GM21528 (cell line): ENCODE results near the gene ZKSCAN3.
"Not testable (repeated sequence)": the region's sequence is repeated elsewhere in the genome, so short reads cannot be mapped to it uniquely, and the experiment has no call there.

ENCODE experiments used
- ATAC-seq: cut with Tn5 transposase; IDR thresholded peaks from one replicate; pipeline ENCODE4 v1.9.1; 2021; ENCODE audit warnings: mild to moderate bottlenecking, moderate library complexity; ENCODE audit not compliant: unreplicated experiment, low FRiP score

ZKSCAN3 gene

GRCh38 chr6:28371280-28371679 lies 21.5 kb downstream of the ZKSCAN3 start:
- no peak for ATAC-seq

DNA sequence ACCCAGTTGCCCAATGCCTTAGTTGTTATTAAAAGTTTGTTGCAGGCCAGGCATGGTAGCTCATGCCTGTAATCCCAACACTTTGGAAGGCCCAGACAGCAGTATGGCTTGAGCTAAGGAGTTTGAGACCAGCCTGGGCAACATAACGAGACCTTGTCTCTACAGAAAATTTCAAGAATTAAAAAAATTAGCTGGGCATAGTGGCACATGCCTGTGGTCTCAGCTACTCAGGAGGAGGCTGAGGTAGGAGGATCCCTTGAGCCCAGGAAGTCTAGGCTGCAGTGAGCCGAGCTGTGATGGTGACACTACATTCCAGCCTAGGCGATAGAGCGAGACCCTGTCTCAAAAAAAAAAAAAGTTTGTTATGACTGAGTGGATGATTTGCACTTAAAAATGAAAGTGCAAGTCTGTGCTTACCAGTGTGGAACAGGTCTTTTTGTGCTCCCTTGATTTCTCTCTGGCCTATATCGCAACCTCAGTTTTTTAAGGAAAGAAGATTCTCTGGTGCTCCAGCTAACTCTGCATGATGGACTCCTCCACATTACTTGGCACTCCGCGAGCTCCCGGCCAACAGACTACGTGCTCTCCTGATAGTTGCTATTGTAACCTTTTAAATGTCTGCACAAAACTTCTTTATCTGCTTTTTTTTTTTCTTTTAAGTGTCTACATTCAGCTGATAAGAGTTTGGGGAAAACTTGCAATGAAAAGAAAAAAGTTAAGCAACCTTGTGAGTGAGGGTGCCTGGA lies 22.1 kb downstream of the ZKSCAN3 start:
- peak; percentile 63 for ATAC-seq

DNA sequence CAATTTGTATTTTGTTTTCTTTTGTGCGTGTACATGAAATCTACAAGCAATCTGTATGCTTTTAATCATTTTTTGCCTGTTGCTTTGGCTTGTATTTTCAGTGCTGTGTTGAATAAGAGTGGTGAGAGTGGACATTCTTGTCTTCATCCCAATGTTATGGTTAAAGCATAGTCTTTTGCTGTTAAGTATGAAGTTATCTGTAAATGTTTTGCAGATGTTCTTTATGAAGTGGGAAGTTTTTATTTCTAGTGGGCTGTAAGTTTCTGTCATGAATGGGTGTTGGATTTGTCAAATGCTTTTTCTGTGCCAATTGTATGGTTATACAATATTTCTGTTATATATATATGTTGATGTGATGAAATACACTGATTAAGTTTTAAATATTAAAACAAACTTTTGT lies 24.2 kb downstream of the ZKSCAN3 start:
- ATAC-seq: no peak

- no peak for ATAC-seq
Observed at GRCh38 chr6:28377879-28378278, 28.1 kb downstream of the ZKSCAN3 start.

GRCh38 chr6:28378644-28379043 lies 28.9 kb downstream of the ZKSCAN3 start:
- no peak for ATAC-seq

- ATAC-seq: no peak
Observed at GRCh38 chr6:28380381-28380780, 30.6 kb downstream of the ZKSCAN3 start.

GRCh38 chr6:28383235-28384142 lies 33.7 kb downstream of the ZKSCAN3 start:
- peak; percentile 93 for ATAC-seq

DNA sequence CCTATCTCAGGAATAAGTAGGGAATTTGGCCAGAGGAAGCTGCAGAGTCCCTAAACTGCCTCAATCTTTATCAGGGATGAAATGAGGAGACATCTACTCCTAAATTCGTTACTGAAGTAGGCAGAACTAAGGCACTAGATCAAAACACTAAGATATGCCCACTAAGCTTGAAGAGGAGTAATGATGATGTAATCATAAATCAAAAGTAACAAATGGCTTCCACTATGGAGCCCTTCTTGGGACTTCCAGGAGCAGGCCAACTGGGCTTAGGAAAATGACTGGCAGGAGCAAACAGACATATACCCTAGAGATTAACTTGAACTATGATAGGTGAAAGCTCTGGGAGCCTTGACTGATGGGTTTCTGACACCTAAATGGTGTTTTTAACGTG lies 34.4 kb downstream of the ZKSCAN3 start:
- no peak for ATAC-seq

- ATAC-seq: no peak
Observed at GRCh38 chr6:28390688-28391087, 40.9 kb downstream of the ZKSCAN3 start.

DNA sequence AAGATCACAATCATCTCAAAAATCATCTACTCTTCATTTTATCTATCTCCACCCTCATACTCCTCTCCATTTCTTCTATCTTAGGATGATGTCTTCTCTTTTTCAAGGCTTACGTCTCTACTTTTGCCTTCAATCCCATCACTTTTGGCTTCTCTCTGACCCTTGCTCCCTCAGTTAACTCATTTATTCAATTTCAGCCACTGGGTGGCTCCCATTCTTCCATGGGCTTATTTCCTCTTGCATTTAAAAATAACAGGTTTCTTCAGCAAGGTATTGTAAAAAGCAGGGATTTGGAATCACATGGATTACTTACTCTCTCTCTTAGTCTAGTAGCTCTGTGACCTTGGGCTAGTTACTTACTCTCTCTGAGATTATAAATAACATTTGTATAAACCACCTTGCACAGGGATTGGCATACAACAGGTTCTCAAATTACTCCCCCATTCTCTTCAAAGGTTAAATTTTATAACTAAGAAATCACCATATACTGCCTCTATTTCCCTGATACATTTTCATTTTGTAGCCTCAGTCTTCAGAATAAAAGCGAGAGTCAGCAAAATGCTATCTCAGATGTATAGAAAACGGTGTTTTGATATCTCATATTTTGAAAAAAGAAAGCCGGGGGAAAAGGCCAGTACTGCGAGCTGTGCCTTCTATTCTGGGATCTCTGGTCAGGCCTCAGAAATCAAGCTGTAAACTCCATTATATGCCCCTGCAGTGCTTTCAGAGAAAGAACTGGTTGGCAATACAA lies 44.3 kb downstream of the ZKSCAN3 start:
- ATAC-seq: no peak

DNA sequence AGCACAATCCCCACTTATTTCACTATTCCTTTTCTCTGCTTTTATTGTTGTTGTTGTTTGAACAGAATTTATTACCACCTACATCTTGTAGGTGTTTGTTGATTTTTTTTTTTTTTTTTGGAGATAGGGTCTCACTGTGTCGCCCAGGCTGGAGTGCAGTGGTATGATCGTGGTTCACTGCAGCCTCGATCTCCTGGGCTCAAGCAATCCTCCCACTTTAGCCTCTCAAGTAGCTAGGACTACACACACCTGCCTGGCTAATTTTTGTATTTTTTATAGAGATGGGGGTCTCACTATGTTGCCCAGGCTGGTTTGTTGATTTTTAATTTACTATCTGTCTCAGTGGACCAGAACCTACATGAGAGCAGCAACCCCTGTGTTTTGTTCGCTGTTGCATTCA lies 46.2 kb downstream of the ZKSCAN3 start:
- no peak for ATAC-seq

GRCh38 chr6:28399350-28400121 lies 49.8 kb downstream of the ZKSCAN3 start, which contains the start of gene ZSCAN12:
TSS of gene ZSCAN12 (minus strand) at chr6:28399747. CDS start at chr6:28398405, 1,342 bp downstream.
- peak; percentile 88 for ATAC-seq

GRCh38 chr6:28400122-28400451 lies 50.3 kb downstream of the ZKSCAN3 start:
- ATAC-seq: no peak

DNA sequence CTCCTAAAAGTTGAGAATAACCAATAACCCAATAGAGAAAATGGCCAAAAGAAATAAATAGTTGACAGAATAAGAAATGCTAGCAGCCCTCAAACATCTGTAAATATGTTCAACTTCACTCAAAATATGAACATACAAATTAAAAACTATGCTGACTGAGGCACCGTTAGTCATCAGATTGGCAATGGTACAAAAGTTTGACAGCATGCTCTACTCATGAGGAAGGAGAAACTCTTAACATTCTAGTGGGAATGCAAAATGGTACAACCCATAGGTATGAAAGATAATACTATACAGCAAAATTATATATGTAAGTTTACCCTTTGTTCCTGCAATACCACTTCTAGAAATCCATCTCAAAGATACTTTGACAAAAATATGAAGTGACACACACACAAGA lies 51.4 kb downstream of the ZKSCAN3 start:
- ATAC-seq: no peak

GRCh38 chr6:28402197-28402596 lies 52.5 kb downstream of the ZKSCAN3 start:
- ATAC-seq: no peak

DNA sequence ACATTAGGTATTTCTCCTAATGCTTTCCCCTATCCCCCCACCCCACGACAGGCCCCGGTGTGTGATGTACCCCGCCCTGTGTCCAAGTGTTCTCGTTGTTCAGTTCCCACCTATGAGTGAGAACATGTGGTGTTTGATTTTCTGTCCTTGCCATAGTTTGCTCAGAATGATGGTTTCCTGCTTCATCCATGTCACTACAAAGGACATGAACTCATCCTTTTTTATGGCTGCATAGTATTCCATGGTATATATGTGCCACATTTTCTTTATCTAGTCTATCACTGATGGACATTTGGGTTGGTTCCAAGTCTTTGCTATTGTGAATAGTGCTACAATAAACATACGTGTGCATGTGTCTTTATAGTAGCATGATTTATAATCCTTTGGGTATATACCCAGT lies 54.2 kb downstream of the ZKSCAN3 start:
- not testable (repeated sequence) for ATAC-seq

GRCh38 chr6:28407401-28407800 lies 57.7 kb downstream of the ZKSCAN3 start:
- ATAC-seq: no peak

- ATAC-seq: no peak
Observed at GRCh38 chr6:28408076-28408802, 58.5 kb downstream of the ZKSCAN3 start.

- no peak for ATAC-seq
Observed at GRCh38 chr6:28410767-28411166, 61.0 kb downstream of the ZKSCAN3 start.

DNA sequence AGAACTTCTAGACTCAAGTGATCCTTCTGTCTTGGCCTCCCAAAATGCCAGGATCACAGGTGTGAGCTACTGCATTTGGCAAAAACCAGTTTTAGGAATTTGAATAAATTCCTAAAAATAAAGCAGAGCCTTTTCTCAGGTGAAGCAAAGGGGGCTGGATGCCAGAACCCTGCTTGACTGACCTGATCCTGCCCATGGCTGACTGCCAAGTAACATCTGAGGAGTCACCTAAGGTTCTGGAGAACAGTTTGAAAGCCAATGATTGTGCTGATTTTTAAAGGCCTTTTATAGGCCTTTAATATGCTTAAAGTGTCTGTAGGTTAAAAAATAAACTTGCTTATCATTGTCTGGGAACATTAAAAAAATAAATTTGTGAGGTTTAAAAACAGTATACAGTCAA lies 63.9 kb downstream of the ZKSCAN3 start:
- no peak for ATAC-seq
